Neural cell (in vitro differentiated cells): ENCODE results near the gene IRS2. TPM values are rescaled to one million over a fixed set of nuclear protein-coding genes. Genes with fewer than 3 reads are reported as not detected.

ENCODE experiments used
- H2AFZ ChIP-seq: fragments of 200-600, 300-800 bp; sonication (generic), shearing (Covaris generic); 2 replicates; pipeline ENCODE4 v1.6.0; 2014; ENCODE audit warnings: low read depth, mild to moderate bottlenecking, antibody characterized with exemption, low read length, moderate library complexity
- H3F3A ChIP-seq: fragments of 200-600 bp; shearing (Covaris generic); 2 replicates; pipeline ENCODE4 v1.6.1; 2016; ENCODE audit warnings: mild to moderate bottlenecking, moderate library complexity, mixed read lengths, antibody characterized with exemption, low read length; ENCODE audit not compliant: insufficient read depth, poor library complexity, severe bottlenecking
- H3K27ac ChIP-seq: fragments of 200-600, 300-800 bp; sonication (generic), shearing (Covaris generic); 2 replicates; pipeline ENCODE4 v1.5.1; 2014; ENCODE audit warnings: mild to moderate bottlenecking, low read length, moderate library complexity
- H3K27me3 ChIP-seq: fragments of 300-800, 200-600 bp; sonication (generic), shearing (Covaris generic); 2 replicates; pipeline ENCODE4 v1.6.0; 2014; ENCODE audit warnings: mild to moderate bottlenecking, low read depth, low read length, moderate library complexity; ENCODE audit not compliant: insufficient read depth
- H3K36me3 ChIP-seq: fragments of 300-800, 200-600 bp; sonication (generic), shearing (Covaris generic); 2 replicates; pipeline ENCODE4 v1.5.1; 2014; ENCODE audit warnings: mild to moderate bottlenecking, antibody characterized with exemption, low read length, moderate library complexity; ENCODE audit not compliant: insufficient read depth
- H3K4me2 ChIP-seq: fragments of 300-800, 200-600 bp; sonication (generic), shearing (Covaris generic); 2 replicates; pipeline ENCODE4 v1.6.0; 2014; ENCODE audit warnings: mild to moderate bottlenecking, low read length
- H3K4me3 ChIP-seq: fragments of 300-800, 200-600 bp; sonication (generic), shearing (Covaris generic); 2 replicates; pipeline ENCODE4 v1.5.1; 2014; ENCODE audit warnings: mild to moderate bottlenecking, low read length, moderate library complexity
- H3K79me2 ChIP-seq: fragments of 200-600 bp; shearing (Covaris generic); replicated peaks from 2 replicates; pipeline ENCODE4 v1.6.0; 2014; ENCODE audit warnings: mild to moderate bottlenecking, low read length, moderate library complexity; ENCODE audit not compliant: insufficient read depth
- H3K9ac ChIP-seq: fragments of 300-800, 200-600 bp; sonication (generic), shearing (Covaris generic); 2 replicates; pipeline ENCODE4 v1.6.1; 2016; ENCODE audit warnings: mild to moderate bottlenecking, low read length, mixed read lengths
- H3K9me2 ChIP-seq: fragments of 200-600 bp; shearing (Covaris generic); 2 replicates; pipeline ENCODE4 v1.6.1; 2016; ENCODE audit warnings: mild to moderate bottlenecking, low read length, mixed read lengths; ENCODE audit not compliant: insufficient read depth
- H3K9me3 ChIP-seq: fragments of 200-600, 300-800 bp; sonication (generic), shearing (Covaris generic); 2 replicates; pipeline ENCODE4 v1.6.1; 2016; ENCODE audit warnings: mild to moderate bottlenecking, mixed run types, low read length, moderate library complexity, mixed read lengths
- H4K20me1 ChIP-seq: fragments of 200-600 bp; shearing (Covaris generic); 2 replicates; pipeline ENCODE4 v1.6.1; 2016; ENCODE audit warnings: mild to moderate bottlenecking, mixed run types; ENCODE audit not compliant: insufficient read depth
- CTCF ChIP-seq: fragments of 450-650 bp; IDR thresholded peaks from 2 replicates; pipeline ENCODE4 v1.5.1; 2014; ENCODE audit warnings: antibody characterized with exemption, mild to moderate bottlenecking, moderate library complexity; ENCODE audit not compliant: poor library complexity, severe bottlenecking
- EP300 ChIP-seq: fragments of 450-650 bp; conservative IDR thresholded peaks from 2 replicates; pipeline ENCODE4 v1.6.1; 2014; ENCODE audit warnings: antibody characterized with exemption, mild to moderate bottlenecking, moderate library complexity; ENCODE audit not compliant: poor library complexity, severe bottlenecking
- EZH2 ChIP-seq: fragments of 200-600, 300-800 bp; shearing (Covaris generic), sonication (generic); IDR thresholded peaks from 2 replicates; pipeline ENCODE4 v1.6.1; 2014; ENCODE audit warnings: antibody characterized with exemption, low read length, borderline replicate concordance, mild to moderate bottlenecking; ENCODE audit not compliant: insufficient read depth, poor library complexity, severe bottlenecking
- MXI1 ChIP-seq: fragments of 450-650 bp; conservative IDR thresholded peaks from 2 replicates; pipeline ENCODE4 v1.6.1; 2014; ENCODE audit warnings: antibody characterized with exemption, mild to moderate bottlenecking; ENCODE audit not compliant: poor library complexity, severe bottlenecking
- POLR2AphosphoS5 ChIP-seq: IDR thresholded peaks from 2 replicates; pipeline ENCODE4 v1.6.1; 2012
- RAD21 ChIP-seq: fragments of 450-650 bp; conservative IDR thresholded peaks from 2 replicates; pipeline ENCODE4 v1.6.1; 2014; ENCODE audit warnings: antibody characterized with exemption, mild to moderate bottlenecking, moderate library complexity
- SMC3 ChIP-seq: fragments of 450-650 bp; conservative IDR thresholded peaks from 2 replicates; pipeline ENCODE4 v1.6.1; 2014; ENCODE audit warnings: antibody characterized with exemption, mild to moderate bottlenecking, moderate library complexity; ENCODE audit not compliant: poor library complexity
- TAF1 ChIP-seq: IDR thresholded peaks from 2 replicates; pipeline ENCODE4 v1.6.1; 2012; ENCODE audit warnings: low read depth
- polyA plus RNA-seq: library from polyadenylated mRNA; depleted of rRNA; stranded (reverse); fragments of >200 nt; gene quantifications from 2 replicates; pipeline ENCODE4 v1.2.3, GENCODE V29; 2014
- TF ChIP-seq, protein P1 (sequence below): IDR thresholded peaks from 2 replicates; pipeline ENCODE4 v1.6.1; 2012; ENCODE audit warnings: borderline replicate concordance

Gene IRS2
- polyA plus RNA-seq, 1 donor from 2014 or later: 7.1 TPM

DNA sequence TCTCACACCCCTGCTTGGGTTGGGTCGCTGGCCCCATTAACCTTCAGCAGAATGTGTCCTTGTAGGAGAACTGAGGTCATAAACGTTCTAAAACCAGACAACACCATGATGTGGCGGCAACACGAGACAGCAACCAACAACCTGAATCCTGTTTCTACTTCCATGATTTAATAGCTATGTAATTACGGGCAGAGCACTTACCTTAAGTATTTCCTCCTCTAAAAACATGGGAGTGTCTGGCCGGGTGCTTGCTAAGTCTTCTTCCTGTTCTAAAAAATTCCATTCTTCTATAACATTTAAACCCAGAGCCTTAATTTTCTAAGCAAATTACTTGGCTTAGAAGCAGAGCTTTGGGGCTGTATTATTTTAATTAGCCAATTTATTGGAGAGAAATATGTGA, 33.5 kb upstream of the IRS2 start:
- Histone ChIP-seq H2AFZ (no peak overlapping the region), H3K27ac (no peak overlapping the region), H3K79me2 (no peaks in the 10 kb centered on the region), H3K9me3 (no peaks in the 10 kb centered on the region), H3K36me3 (no peaks in the 10 kb centered on the region), H3F3A (no peaks in the 10 kb centered on the region), H3K4me3 (no peak overlapping the region), H4K20me1 (no peaks in the 10 kb centered on the region), H3K4me2 (no peak overlapping the region), H3K27me3 (no peaks in the 10 kb centered on the region), H3K9me2 (no peaks in the 10 kb centered on the region), H3K9ac (no peak overlapping the region)
- TF ChIP-seq SMC3: no peak
- TF ChIP-seq MXI1: no peak
- TF ChIP-seq TAF1: no peak
- TF ChIP-seq EP300: no peak
- no peak for TF ChIP-seq CTCF
- no peak for TF ChIP-seq RAD21
- TF ChIP-seq EZH2: no peak
- no peak for TF ChIP-seq POLR2AphosphoS5
- TF ChIP-seq, protein P1, sequence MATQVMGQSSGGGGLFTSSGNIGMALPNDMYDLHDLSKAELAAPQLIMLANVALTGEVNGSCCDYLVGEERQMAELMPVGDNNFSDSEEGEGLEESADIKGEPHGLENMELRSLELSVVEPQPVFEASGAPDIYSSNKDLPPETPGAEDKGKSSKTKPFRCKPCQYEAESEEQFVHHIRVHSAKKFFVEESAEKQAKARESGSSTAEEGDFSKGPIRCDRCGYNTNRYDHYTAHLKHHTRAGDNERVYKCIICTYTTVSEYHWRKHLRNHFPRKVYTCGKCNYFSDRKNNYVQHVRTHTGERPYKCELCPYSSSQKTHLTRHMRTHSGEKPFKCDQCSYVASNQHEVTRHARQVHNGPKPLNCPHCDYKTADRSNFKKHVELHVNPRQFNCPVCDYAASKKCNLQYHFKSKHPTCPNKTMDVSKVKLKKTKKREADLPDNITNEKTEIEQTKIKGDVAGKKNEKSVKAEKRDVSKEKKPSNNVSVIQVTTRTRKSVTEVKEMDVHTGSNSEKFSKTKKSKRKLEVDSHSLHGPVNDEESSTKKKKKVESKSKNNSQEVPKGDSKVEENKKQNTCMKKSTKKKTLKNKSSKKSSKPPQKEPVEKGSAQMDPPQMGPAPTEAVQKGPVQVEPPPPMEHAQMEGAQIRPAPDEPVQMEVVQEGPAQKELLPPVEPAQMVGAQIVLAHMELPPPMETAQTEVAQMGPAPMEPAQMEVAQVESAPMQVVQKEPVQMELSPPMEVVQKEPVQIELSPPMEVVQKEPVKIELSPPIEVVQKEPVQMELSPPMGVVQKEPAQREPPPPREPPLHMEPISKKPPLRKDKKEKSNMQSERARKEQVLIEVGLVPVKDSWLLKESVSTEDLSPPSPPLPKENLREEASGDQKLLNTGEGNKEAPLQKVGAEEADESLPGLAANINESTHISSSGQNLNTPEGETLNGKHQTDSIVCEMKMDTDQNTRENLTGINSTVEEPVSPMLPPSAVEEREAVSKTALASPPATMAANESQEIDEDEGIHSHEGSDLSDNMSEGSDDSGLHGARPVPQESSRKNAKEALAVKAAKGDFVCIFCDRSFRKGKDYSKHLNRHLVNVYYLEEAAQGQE: no peak

GRCh38 chr13:109818886-109819285, 32.5 kb upstream of the IRS2 start:
- H3K36me3 ChIP-seq: no peaks in the 10 kb centered on the region
- H3K79me2 ChIP-seq: no peaks in the 10 kb centered on the region
- no peaks in the 10 kb centered on the region for H3K9me2 ChIP-seq
- H3K4me2 ChIP-seq: no peak overlapping the region
- no peaks in the 10 kb centered on the region for H3K9me3 ChIP-seq
- no peaks in the 10 kb centered on the region for H3K27me3 ChIP-seq
- H3K4me3 ChIP-seq: no peak overlapping the region
- no peak overlapping the region for H3K27ac ChIP-seq
- no peaks in the 10 kb centered on the region for H3F3A ChIP-seq
- H2AFZ ChIP-seq: no peak overlapping the region
- H4K20me1 ChIP-seq: no peaks in the 10 kb centered on the region
- H3K9ac ChIP-seq: no peak overlapping the region
- TF ChIP-seq TAF1 (no peak), EZH2 (no peak), EP300 (no peak), MXI1 (no peak), SMC3 (no peak), POLR2AphosphoS5 (no peak), CTCF (no peak), RAD21 (no peak)
- TF ChIP-seq, protein P1: no peak
